Caco-2 (cell line): ENCODE data around the gene TNRC18. TPM values are rescaled to one million over a fixed set of nuclear protein-coding genes. Genes with fewer than 3 reads are reported as not detected.
"Not testable (repeated sequence)": the region's sequence is repeated elsewhere in the genome, so short reads cannot be mapped to it uniquely, and the experiment has no call there.

ENCODE experiments used
- BruUV-seq: library from RNA; stranded (reverse); fragments of 400-500 nt; replicated peaks from 2 replicates; lab custom pipeline; 2021; lab: Mats Ljungman, UMichigan
- CTCF ChIA-PET: fragments of 300-600 bp; sonication (Branson Sonifier 250); formaldehyde crosslinking; loops from one replicate; lab custom pipeline; 2022; ENCODE audit warnings: antibody characterized with exemption; lab: Charles Lee
- POLR2A ChIA-PET: fragments of 300-600 bp; sonication (Branson Sonifier 250); formaldehyde crosslinking; loops from one replicate; lab custom pipeline; 2022; ENCODE audit warnings: antibody characterized with exemption; lab: Charles Lee
- DNase-seq, 2 experiments: peaks; one replicate each; pipeline versions ENCODE4 v3.0.0 to v3.0.0-alpha.2; 2020 to 2022
- H3K27me3 ChIP-seq: replicated peaks from 2 replicates; pipeline ENCODE4 v1.6.0; 2011; ENCODE audit warnings: low read length; ENCODE audit not compliant: control insufficient read depth, insufficient read depth
- H3K36me3 ChIP-seq: 2 replicates; pipeline ENCODE4 v1.5.1; 2011; ENCODE audit warnings: low read length; ENCODE audit not compliant: control insufficient read depth, insufficient read depth
- H3K4me1 ChIP-seq: fragments of 250-450 bp; sonication (Bioruptor Pico); 2 replicates; pipeline ENCODE4 v1.5.1; 2020; ENCODE audit warnings: mild to moderate bottlenecking
- H3K4me3 ChIP-seq: 2 replicates; pipeline ENCODE4 v1.5.1; 2011; ENCODE audit warnings: low read depth, mild to moderate bottlenecking, control low read depth, low read length
- H3K9me3 ChIP-seq: fragments of 250-450 bp; sonication (Bioruptor Pico); 2 replicates; pipeline ENCODE4 v1.5.1; 2020; ENCODE audit warnings: mild to moderate bottlenecking, moderate library complexity
- H3K27ac Mint-ChIP-seq: one replicate; pipeline ENCODE4 v1.8.0; 2022; ENCODE audit warnings: mixed read lengths; ENCODE audit not compliant: unreplicated experiment
- H3K27me3 Mint-ChIP-seq: one replicate; pipeline ENCODE4 v1.8.0; 2022; ENCODE audit warnings: mixed read lengths; ENCODE audit not compliant: insufficient read depth, unreplicated experiment
- H3K36me3 Mint-ChIP-seq: one replicate; pipeline ENCODE4 v1.8.0; 2022; ENCODE audit warnings: mild to moderate bottlenecking, mixed read lengths; ENCODE audit not compliant: insufficient read depth, unreplicated experiment
- H3K4me1 Mint-ChIP-seq: one replicate; pipeline ENCODE4 v1.8.0; 2022; ENCODE audit warnings: low read depth, mixed read lengths; ENCODE audit not compliant: unreplicated experiment
- H3K4me3 Mint-ChIP-seq: one replicate; pipeline ENCODE4 v1.8.0; 2022; ENCODE audit warnings: mild to moderate bottlenecking, moderate library complexity, mixed read lengths; ENCODE audit not compliant: unreplicated experiment
- H3K9me3 Mint-ChIP-seq: one replicate; pipeline ENCODE4 v1.8.0; 2022; ENCODE audit warnings: mixed read lengths; ENCODE audit not compliant: unreplicated experiment
- CTCF ChIP-seq, 2 experiments: fragments of 200-600 bp in 1 of 2; IDR thresholded peaks; 1 replicate in 1 of 2; 2 replicates in 1 of 2; pipeline versions ENCODE4 v1.5.1 to v1.8.0; 2011 to 2022; ENCODE audit warnings: antibody characterized with exemption in 1 of 2, control low read depth in 1 of 2, inconsistent platforms in 1 of 2, low read depth in 1 of 2, low read length in 1 of 2, mild to moderate bottlenecking in 1 of 2, moderate library complexity in 1 of 2; ENCODE audit not compliant: insufficient read depth in 1 of 2, severe bottlenecking in 1 of 2, unreplicated experiment in 1 of 2
- intact Hi-C: fragments of 100-400 bp; cut with micrococcal nuclease; formaldehyde crosslinking; loops from one replicate; pipeline ENCODE4 v1.10.0; 2022; ENCODE audit not compliant: unreplicated experiment
- total RNA-seq: library from RNA; stranded (reverse); gene quantifications from 2 replicates; pipeline ENCODE4 v1.2.3, GENCODE V29; 2022

Gene TNRC18
- total RNA-seq, 1 experiment from 2014 or later = 75.6 TPM

DNA sequence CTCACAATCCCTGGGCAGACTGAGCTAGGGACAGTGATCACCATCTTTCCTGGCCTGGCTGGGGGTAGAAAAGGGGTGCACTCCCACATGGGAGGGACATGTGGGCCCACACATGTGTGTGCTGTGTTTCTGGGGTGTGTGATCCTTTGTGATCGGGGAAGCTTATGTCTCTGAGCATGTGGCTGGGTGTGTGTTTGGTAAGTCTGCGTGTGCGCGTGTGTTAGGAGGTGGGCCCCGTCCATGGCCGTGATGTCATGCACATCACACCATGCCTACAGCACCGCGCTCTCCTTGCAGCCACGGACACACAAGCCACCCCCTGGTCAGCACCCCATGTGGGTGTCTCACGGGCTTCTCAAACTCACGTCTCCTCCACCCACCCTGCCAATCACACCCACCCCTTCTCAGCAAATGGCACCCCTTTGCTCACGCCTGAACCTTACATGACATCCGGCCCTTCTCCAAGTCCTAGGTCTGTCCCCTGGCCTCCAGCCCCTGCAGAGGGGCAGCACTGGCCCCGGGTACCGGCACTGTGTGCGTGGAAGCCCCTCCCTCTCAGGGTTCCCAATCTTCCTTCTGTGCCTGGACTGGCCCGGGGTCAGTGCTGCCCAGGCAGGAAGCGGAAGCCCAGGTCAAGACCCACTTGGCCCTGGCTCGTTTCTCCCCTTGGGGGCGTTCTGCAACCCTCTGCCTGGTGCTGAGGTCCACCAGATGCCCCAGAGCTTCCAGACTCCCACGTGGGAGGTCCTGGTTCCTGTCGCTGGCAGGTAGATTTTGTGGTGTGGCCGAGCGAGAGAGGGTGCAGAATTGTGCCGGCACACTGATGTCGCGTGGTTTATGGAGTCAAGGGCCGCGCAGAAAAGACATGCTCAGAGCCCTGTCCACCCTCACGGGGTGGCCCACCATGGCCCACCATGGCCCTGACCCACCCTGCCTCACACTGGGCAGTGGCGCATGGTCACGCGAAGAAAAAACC, 128.3 kb downstream of the TNRC18 start:
- ChIA-PET CTCF (no interaction called here), POLR2A (no interaction called here)
- Mint-ChIP-seq H3K27me3 (no peaks in the 10 kb centered on the region), H3K36me3 (peaks cover 45% of the 10 kb centered on the region), H3K4me1 (no peaks in the 10 kb centered on the region), H3K4me3 (no peak overlapping the region), H3K27ac (no peak overlapping the region), H3K9me3 (peaks cover 6% of the 10 kb centered on the region)
- H3K4me3 ChIP-seq = no peak overlapping the region
- no peaks in the 10 kb centered on the region for H3K4me1 ChIP-seq
- no peak for TF ChIP-seq CTCF (IDR thresholded peaks at IDR 0.05; ENCODE audit: insufficient read depth in 1 of 2, low read depth in 1 of 2, low read length in 1 of 2, severe bottlenecking in 1 of 2, unreplicated experiment in 1 of 2)
- H3K27me3 ChIP-seq = no peaks in the 10 kb centered on the region
- H3K36me3 ChIP-seq = peaks cover 7% of the 10 kb centered on the region
- no TSS peak for BruUV-seq
- H3K9me3 ChIP-seq = no peaks in the 10 kb centered on the region
- DNase-seq = no peak
- intact Hi-C loops = no loop called here

DNA sequence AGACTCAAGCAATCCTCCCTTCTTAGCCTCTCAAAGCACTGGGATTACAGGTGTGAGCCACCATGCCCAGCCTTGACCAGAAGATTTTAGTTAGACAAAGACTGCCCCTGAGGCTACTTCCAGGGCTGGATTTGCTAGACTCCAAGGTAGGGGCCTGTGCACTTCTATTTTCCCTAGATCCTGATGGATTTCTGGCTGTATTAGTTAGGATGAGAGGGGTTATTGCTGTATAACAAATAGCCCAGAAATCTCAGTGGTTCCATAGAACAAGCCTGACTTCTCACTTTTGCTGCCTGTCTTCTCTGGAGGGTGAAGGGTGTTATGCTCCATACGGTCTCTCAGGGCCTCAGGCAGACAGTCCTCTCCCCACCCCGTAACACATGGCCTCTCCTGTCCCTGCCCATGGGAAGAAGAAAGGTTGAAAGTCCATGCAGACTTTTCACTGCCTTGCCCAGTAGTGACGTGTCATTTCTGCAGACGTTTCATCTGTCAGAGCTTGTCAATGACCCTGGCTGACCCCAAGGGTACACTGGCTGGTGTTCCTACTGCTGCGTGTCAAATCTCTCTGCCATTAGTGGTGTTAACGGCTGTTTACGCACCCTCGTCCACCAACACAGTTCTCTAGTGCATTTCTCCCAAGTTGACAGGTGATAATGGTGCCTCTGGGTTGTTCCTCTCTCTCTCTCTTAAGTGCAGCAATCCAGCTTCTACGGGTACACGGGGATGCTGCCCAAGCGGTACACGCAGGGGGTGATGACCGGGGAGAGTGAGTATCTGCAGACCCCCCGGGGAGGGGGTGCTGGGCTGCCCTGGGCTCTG, 129.3 kb downstream of the TNRC18 start:
- no peak for TF ChIP-seq CTCF (IDR thresholded peaks at IDR 0.05; ENCODE audit: insufficient read depth in 1 of 2, low read depth in 1 of 2, low read length in 1 of 2, severe bottlenecking in 1 of 2, unreplicated experiment in 1 of 2)
- Mint-ChIP-seq H3K27me3 (no peaks in the 10 kb centered on the region), H3K27ac (no peak overlapping the region), H3K4me3 (no peak overlapping the region), H3K9me3 (peaks cover 6% of the 10 kb centered on the region), H3K36me3 (peaks cover 39% of the 10 kb centered on the region), H3K4me1 (no peaks in the 10 kb centered on the region)
- POLR2A ChIA-PET = no interaction called here
- no TSS peak for BruUV-seq
- Histone ChIP-seq H3K36me3 (peaks cover 7% of the 10 kb centered on the region), H3K27me3 (no peaks in the 10 kb centered on the region), H3K9me3 (no peaks in the 10 kb centered on the region), H3K4me3 (no peak overlapping the region), H3K4me1 (no peaks in the 10 kb centered on the region)
- intact Hi-C loops = no loop called here
- DNase-seq = no peak
- CTCF ChIA-PET = no interaction called here

DNA sequence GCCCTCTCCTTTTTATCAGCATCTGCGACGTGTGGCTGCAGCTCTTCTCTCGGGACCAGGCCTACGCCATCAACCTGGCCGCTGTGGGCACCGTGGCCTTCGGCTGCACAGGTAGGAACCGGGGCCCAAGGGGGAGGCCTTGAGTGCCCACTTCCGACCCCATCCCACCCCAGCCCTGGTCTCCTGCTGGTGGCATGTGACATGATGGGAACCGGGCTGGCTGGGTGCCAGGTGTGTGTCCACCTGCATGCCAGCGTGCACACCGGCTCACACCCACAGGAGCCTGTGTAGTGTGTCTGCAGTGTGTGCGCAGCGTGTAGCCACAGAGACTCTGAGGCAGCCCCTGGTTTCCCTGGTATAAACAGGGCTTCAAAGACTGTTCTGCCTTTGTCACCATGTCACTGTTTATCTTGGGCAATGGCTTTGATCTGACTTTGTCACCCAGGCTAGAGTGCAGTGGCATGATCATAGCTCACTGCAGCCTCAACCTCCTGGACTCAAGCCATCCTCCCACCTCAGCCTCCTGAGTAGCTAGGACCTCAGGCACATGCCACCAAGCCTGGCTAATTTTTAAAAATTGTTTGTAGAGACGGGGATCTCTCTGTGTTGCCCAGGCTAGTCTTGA, 131.8 kb downstream of the TNRC18 start:
- POLR2A ChIA-PET, H3K4me3 ChIP-seq, H3K27me3 ChIP-seq, H3K9me3 ChIP-seq, CTCF ChIA-PET, H3K4me1 ChIP-seq, H3K4me1 Mint-ChIP-seq, H3K9me3 Mint-ChIP-seq, H3K27ac Mint-ChIP-seq, H3K36me3 ChIP-seq, H3K27me3 Mint-ChIP-seq, BruUV-seq, intact Hi-C loops, H3K4me3 Mint-ChIP-seq, DNase-seq: not testable (repeated sequence)
- peaks cover 29% of the 10 kb centered on the region for H3K36me3 Mint-ChIP-seq
